ENCODE measurements around the gene PMP22.

Gene PMP22

GRCh38 chr17:15181333-15181732 lies 83.8 kb downstream of the PMP22 start:
- no peak for TF ChIP-seq CTCF (IDR thresholded peaks at IDR 0.05)

GRCh38 chr17:15180121-15180561 lies 85.0 kb downstream of the PMP22 start:
- no peak for TF ChIP-seq CTCF (IDR thresholded peaks at IDR 0.05)
- no peaks in the 10 kb centered on the region for H3K27me3 ChIP-seq
- no peaks in the 10 kb centered on the region for H3K9me3 ChIP-seq
- no peak overlapping the region for H3K4me3 ChIP-seq (ENCODE audit: low read depth in 1 of 2, low read length in 1 of 2)
- H3K27ac ChIP-seq, result no peak overlapping the region
- peaks cover 0 to 1% of the 10 kb centered on the region in 2 experiments for H3K4me1 ChIP-seq (ENCODE audit: control insufficient read depth in 1 of 2, insufficient read depth in 1 of 2, low read depth in 1 of 2, low read length in 1 of 2)
- no peaks in the 10 kb centered on the region for H3K36me3 ChIP-seq

More at GRCh38 chr17:15181333-15181732, 83.8 kb downstream of the PMP22 start:
- Histone ChIP-seq H3K36me3 (no peaks in the 10 kb centered on the region), H3K27ac (no peak overlapping the region), H3K27me3 (no peaks in the 10 kb centered on the region), H3K4me1 (ENCODE audit: control insufficient read depth in 1 of 2, insufficient read depth in 1 of 2, low read depth in 1 of 2, low read length in 1 of 2) (peaks cover 3 to 7% of the 10 kb centered on the region in 2 experiments), H3K4me3 (ENCODE audit: low read depth in 1 of 2, low read length in 1 of 2) (no peak overlapping the region), H3K9me3 (no peaks in the 10 kb centered on the region)

Measured in neutrophil (primary cell).